ENCODE data around the gene SLC2A13.

DNA sequence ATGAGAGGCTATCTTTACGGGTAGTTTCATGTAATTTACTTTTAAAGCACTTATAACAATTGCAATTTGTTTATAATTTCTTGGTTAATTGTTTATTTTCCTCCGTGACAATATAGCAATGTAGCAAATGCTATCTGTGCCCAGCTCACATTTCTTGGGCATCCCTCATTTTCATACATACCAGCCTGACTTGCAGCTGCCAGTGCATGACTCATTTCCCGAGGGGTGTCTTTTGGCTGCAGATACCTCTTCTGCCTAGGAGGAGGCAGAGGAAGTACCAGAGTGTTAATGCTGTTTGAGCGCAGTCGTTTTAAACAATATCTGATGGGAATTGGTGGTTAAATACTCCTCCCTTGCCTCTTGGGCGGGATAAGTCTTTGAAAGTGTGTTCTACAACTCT is 382.1 kb downstream of the SLC2A13 start:
- TF ChIP-seq, protein P1, sequence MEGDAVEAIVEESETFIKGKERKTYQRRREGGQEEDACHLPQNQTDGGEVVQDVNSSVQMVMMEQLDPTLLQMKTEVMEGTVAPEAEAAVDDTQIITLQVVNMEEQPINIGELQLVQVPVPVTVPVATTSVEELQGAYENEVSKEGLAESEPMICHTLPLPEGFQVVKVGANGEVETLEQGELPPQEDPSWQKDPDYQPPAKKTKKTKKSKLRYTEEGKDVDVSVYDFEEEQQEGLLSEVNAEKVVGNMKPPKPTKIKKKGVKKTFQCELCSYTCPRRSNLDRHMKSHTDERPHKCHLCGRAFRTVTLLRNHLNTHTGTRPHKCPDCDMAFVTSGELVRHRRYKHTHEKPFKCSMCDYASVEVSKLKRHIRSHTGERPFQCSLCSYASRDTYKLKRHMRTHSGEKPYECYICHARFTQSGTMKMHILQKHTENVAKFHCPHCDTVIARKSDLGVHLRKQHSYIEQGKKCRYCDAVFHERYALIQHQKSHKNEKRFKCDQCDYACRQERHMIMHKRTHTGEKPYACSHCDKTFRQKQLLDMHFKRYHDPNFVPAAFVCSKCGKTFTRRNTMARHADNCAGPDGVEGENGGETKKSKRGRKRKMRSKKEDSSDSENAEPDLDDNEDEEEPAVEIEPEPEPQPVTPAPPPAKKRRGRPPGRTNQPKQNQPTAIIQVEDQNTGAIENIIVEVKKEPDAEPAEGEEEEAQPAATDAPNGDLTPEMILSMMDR (IDR thresholded peaks at IDR 0.05; ENCODE audit: low read depth, low read length) = no peak
- TF ChIP-seq POLR2A (IDR thresholded peaks at IDR 0.05; ENCODE audit: extremely low read depth, insufficient read length) (no peak), MYC (IDR thresholded peaks at IDR 0.05; ENCODE audit: low read depth, low read length) (no peak)

All from NB4 (cell line).